HL-60 (cell line): ENCODE data around the gene PTPRK.

Source experiments
- DNase-seq, 2 experiments: peaks; one replicate each; pipeline ENCODE4 v3.0.0-alpha.2; 2010 to 2020; ENCODE audit warnings: low read depth in 1 of 2, low spot score in 1 of 2
- H3K27ac ChIP-seq: fragments of 250-450 bp; sonication (Bioruptor Pico); replicated peaks from 2 replicates; pipeline ENCODE4 v1.5.1; 2020; ENCODE audit warnings: mild to moderate bottlenecking, moderate library complexity
- H3K27me3 ChIP-seq: fragments of 250-450 bp; sonication (Bioruptor Pico); 2 replicates; pipeline ENCODE4 v1.5.1; 2021; ENCODE audit warnings: mild to moderate bottlenecking, moderate library complexity; ENCODE audit not compliant: insufficient read depth, poor library complexity, severe bottlenecking
- H3K4me3 ChIP-seq: replicated peaks from 2 replicates; pipeline ENCODE4 v1.5.1; 2011; ENCODE audit warnings: mild to moderate bottlenecking, control low read depth, low read length; ENCODE audit not compliant: insufficient read depth
- CTCF ChIP-seq: IDR thresholded peaks from one replicate; pipeline ENCODE4 v1.5.1; 2011; ENCODE audit warnings: low read length, control low read depth, inconsistent platforms; ENCODE audit not compliant: insufficient read depth
- GABPA ChIP-seq: IDR thresholded peaks from 2 replicates; pipeline ENCODE4 v1.6.1; 2012; ENCODE audit warnings: low read depth
- POLR2AphosphoS5 ChIP-seq: IDR thresholded peaks from 2 replicates; pipeline ENCODE4 v1.6.1; 2012; ENCODE audit warnings: low read depth
- REST ChIP-seq: IDR thresholded peaks from 2 replicates; pipeline ENCODE4 v1.6.1; 2012; ENCODE audit warnings: low read depth; ENCODE audit not compliant: insufficient replicate concordance
- SPI1 ChIP-seq: IDR thresholded peaks from 2 replicates; pipeline ENCODE4 v1.6.1; 2012; ENCODE audit warnings: low read depth, mild to moderate bottlenecking, borderline replicate concordance

Gene PTPRK

GRCh38 chr6:127963495-127963894, 556.9 kb downstream of the PTPRK start:
- TF ChIP-seq REST (no peak), POLR2AphosphoS5 (no peak), GABPA (no peak), SPI1 (no peak), CTCF (no peak)
- no peaks in the 10 kb centered on the region for H3K27me3 ChIP-seq

GRCh38 chr6:127959869-127960268, 560.5 kb downstream of the PTPRK start:
- Histone ChIP-seq H3K27me3 (no peaks in the 10 kb centered on the region), H3K4me3 (no peak overlapping the region), H3K27ac (no peak overlapping the region)
- TF ChIP-seq CTCF (no peak), GABPA (no peak), REST (no peak), POLR2AphosphoS5 (no peak), SPI1 (no peak)
- DNase-seq = no peak

More at GRCh38 chr6:127963495-127963894, 556.9 kb downstream of the PTPRK start:
- no peak overlapping the region for H3K4me3 ChIP-seq
- no peak overlapping the region for H3K27ac ChIP-seq
- no peak for DNase-seq

GRCh38 chr6:127956956-127957355, 563.4 kb downstream of the PTPRK start:
- H3K27me3 ChIP-seq = no peaks in the 10 kb centered on the region
- no peak for DNase-seq
- H3K27ac ChIP-seq = no peak overlapping the region
- TF ChIP-seq GABPA (no peak), REST (no peak), CTCF (no peak), SPI1 (no peak), POLR2AphosphoS5 (no peak)
- no peak overlapping the region for H3K4me3 ChIP-seq
